Peyer's patch (tissue), 4 donors: ENCODE results near the gene MS4A18. TPM values are rescaled to one million over a fixed set of nuclear protein-coding genes. Genes with fewer than 3 reads are reported as not detected.

ENCODE experiments used
- DNase-seq, 3 donors: peaks; one replicate each; pipeline ENCODE4 v3.0.0-alpha.2; 2017 to 2019
- H3K27ac ChIP-seq, 4 donors: fragments of 200-600 bp; sonication (generic); one replicate each; pipeline ENCODE4 v1.5.1; 2016 to 2019
- H3K27me3 ChIP-seq, 2 donors: fragments of 200-600 bp; sonication (generic); one replicate each; pipeline ENCODE4 v1.5.1; 2019
- H3K36me3 ChIP-seq, 3 donors: fragments of 200-600 bp; sonication (generic); one replicate each; pipeline ENCODE4 v1.5.1; 2016 to 2019
- H3K4me1 ChIP-seq, 4 donors: fragments of 200-600 bp; sonication (generic); one replicate each; pipeline ENCODE4 v1.5.1; 2016 to 2019
- H3K4me3 ChIP-seq, 4 donors: fragments of 200-600 bp; sonication (generic); 1 replicate in 3 of 4; 2 replicates in 1 of 4; pipeline ENCODE4 v1.5.1; 2016 to 2019; ENCODE audit warnings: mild to moderate bottlenecking in 1 of 4
- H3K9me3 ChIP-seq, 4 donors: fragments of 200-600 bp; sonication (generic); one replicate each; pipeline ENCODE4 v1.5.1; 2016 to 2019; ENCODE audit warnings: mild to moderate bottlenecking in 1 of 4
- CTCF ChIP-seq, 6 experiments: fragments of 450-650 bp in 4 of 6; fragments of 200-600 bp in 2 of 6; sonication (generic) in 1 of 6; IDR thresholded peaks; one replicate each; pipeline ENCODE4 v1.5.1; 2017 to 2019; ENCODE audit warnings: antibody characterized with exemption in 6 of 6, mild to moderate bottlenecking in 3 of 6, moderate library complexity in 1 of 6
- POLR2A ChIP-seq, 2 donors: fragments of 450-650 bp; IDR thresholded peaks; one replicate each; pipeline ENCODE4 v1.5.1; 2017; ENCODE audit warnings: antibody characterized with exemption in 2 of 2, mild to moderate bottlenecking in 2 of 2, moderate library complexity in 2 of 2
- total RNA-seq, 4 donors: library from RNA; depleted of rRNA; stranded (reverse); fragments of >200 nt; gene quantifications; one replicate each; pipeline ENCODE4 v1.1.0, GENCODE V29; 2016

The MS4A18 gene
- total RNA-seq, 4 donors from 2014 or later = 2.4 TPM; not detected in 3

DNA sequence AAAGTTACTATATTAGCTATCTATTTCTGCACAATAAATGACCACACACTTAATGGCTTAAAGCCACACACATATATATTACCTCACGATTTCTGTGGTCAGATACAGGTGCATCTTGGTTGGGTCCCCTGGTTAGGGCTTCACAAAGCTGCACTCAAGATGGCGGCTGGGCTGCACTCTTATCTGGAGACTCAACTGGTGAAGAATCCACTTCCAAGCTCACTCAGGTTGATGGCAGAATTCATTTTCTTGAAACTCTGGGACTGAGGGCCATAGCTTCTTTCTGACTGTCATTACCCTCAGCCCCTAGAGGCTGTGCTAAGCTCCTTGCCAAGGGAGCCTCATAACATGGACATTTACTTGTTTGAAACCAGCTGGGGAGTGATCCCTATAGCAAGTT is 55.5 kb downstream of the MS4A18 start:
- TF ChIP-seq POLR2A (IDR thresholded peaks at IDR 0.05) = no peak
- no peak for TF ChIP-seq CTCF (IDR thresholded peaks at IDR 0.05)
- H3K27me3 ChIP-seq = no peaks in the 10 kb centered on the region
- H3K9me3 ChIP-seq = no peaks in the 10 kb centered on the region
- DNase-seq = peak in 1 of 3 donors; percentile 6
- H3K27ac ChIP-seq = peak overlapping the region in 2 of 4 donors; percentile 48 to 75
- peaks cover 0 to 26% (median 0%) of the 10 kb centered on the region in 4 donors for H3K4me1 ChIP-seq
- H3K4me3 ChIP-seq = no peak overlapping the region
- H3K36me3 ChIP-seq = no peaks in the 10 kb centered on the region

DNA sequence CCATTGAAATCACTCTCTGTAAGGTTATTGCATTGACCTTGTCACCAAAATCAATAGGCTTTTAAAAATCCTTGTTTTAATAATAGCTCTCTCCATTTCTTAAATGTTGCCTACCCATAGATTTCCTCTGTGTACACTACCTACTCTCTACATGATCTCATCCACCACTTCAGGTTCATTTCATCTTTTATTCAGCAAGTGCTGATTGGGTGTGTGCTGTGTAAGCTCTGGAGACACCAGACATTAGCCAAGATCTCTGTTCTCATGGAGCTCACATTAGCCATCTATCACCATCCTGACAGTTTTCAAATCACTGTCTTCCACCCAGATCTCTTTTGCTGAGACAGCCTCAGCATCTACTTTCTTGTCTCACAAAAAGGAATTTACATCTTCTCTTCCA is 56.3 kb downstream of the MS4A18 start:
- peak overlapping the region in 2 of 4 donors; percentile 48 to 75 for H3K27ac ChIP-seq
- H3K9me3 ChIP-seq = no peaks in the 10 kb centered on the region
- no peak for TF ChIP-seq POLR2A (IDR thresholded peaks at IDR 0.05)
- no peak for TF ChIP-seq CTCF (IDR thresholded peaks at IDR 0.05)

GRCh38 chr11:60781286-60781980 is 56.9 kb downstream of the MS4A18 start:
- Histone ChIP-seq H3K4me1 (peaks cover 0 to 32% (median 0%) of the 10 kb centered on the region in 4 donors), H3K27me3 (no peaks in the 10 kb centered on the region), H3K4me3 (no peak overlapping the region), H3K36me3 (no peaks in the 10 kb centered on the region), H3K27ac (peak overlapping the region in 3 of 4 donors; percentile 3 to 75 (median 53)), H3K9me3 (no peaks in the 10 kb centered on the region)
- TF ChIP-seq POLR2A (IDR thresholded peaks at IDR 0.05) (peak in 1 of 2 donors; percentile 48), CTCF (IDR thresholded peaks at IDR 0.05) (no peak)
- peak in 2 of 3 donors; percentile 79 for DNase-seq

More for the DNA sequence above, 56.3 kb downstream of the MS4A18 start:
- Histone ChIP-seq H3K4me1 (peaks cover 0 to 28% (median 0%) of the 10 kb centered on the region in 4 donors), H3K27me3 (no peaks in the 10 kb centered on the region), H3K4me3 (no peak overlapping the region), H3K36me3 (no peaks in the 10 kb centered on the region)
- DNase-seq = no peak

DNA sequence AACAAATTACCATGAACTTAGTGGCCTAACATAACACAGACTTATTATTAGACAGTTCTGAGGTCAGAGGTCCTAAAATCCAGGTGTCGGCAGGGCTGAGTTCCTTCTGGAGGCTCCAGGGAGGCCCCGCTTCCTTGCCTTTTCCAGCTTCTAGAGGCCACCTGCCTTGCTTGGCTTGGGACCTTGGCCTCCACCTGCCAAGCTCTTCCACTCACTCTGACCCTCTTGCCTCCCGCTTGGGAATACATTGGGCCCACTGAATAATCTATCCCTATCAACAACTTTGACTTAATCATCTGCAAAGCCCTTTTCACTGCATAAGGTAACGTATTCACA is 57.4 kb downstream of the MS4A18 start:
- H3K27ac ChIP-seq = peak overlapping the region in 3 of 4 donors; percentile 3 to 75 (median 53)
- no peaks in the 10 kb centered on the region for H3K27me3 ChIP-seq
- peaks cover 0 to 37% (median 0%) of the 10 kb centered on the region in 4 donors for H3K4me1 ChIP-seq
- no peaks in the 10 kb centered on the region for H3K36me3 ChIP-seq
- H3K4me3 ChIP-seq = no peak overlapping the region
- no peak for DNase-seq
- no peak for TF ChIP-seq CTCF (IDR thresholded peaks at IDR 0.05)
- TF ChIP-seq POLR2A (IDR thresholded peaks at IDR 0.05) = no peak
- no peaks in the 10 kb centered on the region for H3K9me3 ChIP-seq

DNA sequence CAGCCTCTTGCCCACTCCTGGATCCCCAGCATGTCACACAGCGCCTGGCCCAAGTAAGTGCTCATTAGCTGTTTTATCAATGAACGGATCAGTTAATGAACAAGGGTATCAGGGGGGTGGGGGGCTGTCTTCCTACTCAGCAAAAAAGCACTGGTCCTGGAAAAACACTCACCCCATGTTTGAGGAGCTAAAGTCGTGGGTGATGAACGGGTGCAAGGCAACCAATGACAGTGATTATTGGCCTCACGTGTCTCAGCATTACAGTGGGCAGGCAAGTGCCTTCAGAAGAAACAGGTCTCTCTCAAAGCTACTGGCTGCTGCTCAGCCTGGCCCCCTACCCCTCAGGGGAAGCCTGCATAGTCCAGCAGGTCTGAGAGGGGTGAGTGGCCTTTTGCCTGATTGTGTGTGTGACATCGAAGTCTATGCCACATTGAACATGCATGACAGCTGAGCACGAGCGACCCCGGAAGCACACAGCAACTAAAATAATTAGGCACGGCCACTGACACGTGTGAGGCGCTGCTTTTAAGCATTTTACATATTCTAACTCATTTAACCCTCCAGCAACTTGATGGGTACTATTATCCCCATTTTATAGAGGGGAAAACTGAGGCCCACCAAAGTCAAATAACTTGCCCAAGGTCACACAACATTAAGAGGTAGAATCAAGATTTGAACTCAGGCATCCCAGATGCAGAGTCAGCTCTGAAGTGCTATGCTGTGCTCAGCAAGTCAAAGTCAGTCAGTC is 58.0 kb downstream of the MS4A18 start:
- Histone ChIP-seq H3K4me1 (peaks cover 0 to 42% (median 1%) of the 10 kb centered on the region in 4 donors), H3K9me3 (no peaks in the 10 kb centered on the region), H3K4me3 (no peak overlapping the region), H3K27ac (peak overlapping the region in 3 of 4 donors; percentile 3 to 75 (median 53)), H3K36me3 (no peaks in the 10 kb centered on the region), H3K27me3 (no peaks in the 10 kb centered on the region)
- no peak for DNase-seq
- TF ChIP-seq CTCF (IDR thresholded peaks at IDR 0.05) = no peak
- no peak for TF ChIP-seq POLR2A (IDR thresholded peaks at IDR 0.05)
